Stimulated activated CD4-positive, alpha-beta T cell treated with anti-CD3 and anti-CD28 coated beads, Interleukin-12 subunit alpha, Interleukin-12 subunit beta, amount 100 ng/mL, for 4 hours (primary cell): ENCODE data around the gene SARDH.

Experiments
- DNase-seq: peaks from one replicate; pipeline ENCODE4 v3.0.0-alpha.2; 2020

The SARDH gene

GRCh38 chr9:133701321-133701980, 36.7 kb downstream of the SARDH start:
- DNase-seq = peak; percentile 50

GRCh38 chr9:133700819-133701320, 37.3 kb downstream of the SARDH start:
- DNase-seq = no peak

- no peak for DNase-seq
Measured at GRCh38 chr9:133699546-133699945, 38.6 kb downstream of the SARDH start.

DNA sequence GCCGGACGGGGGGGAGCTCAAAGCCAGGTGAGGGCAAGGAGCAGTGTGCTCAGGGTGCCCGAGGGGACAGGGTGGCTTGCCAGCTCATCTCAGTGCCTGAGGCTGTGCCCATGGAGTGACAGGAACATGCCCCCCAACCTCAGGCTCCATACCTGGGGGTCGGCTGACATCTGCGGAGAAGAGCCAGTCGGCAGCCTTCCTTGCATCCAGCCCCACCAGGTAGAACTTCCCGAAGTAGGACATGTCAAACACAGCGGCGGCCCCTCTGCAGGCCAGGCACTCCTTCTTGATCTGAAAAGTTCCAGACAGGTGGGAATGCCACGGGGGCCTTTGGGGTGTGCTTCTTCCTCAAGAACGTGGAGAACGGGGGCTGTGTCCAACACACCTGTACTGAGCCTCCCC, 42.1 kb downstream of the SARDH start:
- no peak for DNase-seq

- DNase-seq = no peak
Measured at GRCh38 chr9:133694686-133695085, 43.5 kb downstream of the SARDH start.

- DNase-seq = no peak
Measured at GRCh38 chr9:133693703-133694529, 44.2 kb downstream of the SARDH start.

DNA sequence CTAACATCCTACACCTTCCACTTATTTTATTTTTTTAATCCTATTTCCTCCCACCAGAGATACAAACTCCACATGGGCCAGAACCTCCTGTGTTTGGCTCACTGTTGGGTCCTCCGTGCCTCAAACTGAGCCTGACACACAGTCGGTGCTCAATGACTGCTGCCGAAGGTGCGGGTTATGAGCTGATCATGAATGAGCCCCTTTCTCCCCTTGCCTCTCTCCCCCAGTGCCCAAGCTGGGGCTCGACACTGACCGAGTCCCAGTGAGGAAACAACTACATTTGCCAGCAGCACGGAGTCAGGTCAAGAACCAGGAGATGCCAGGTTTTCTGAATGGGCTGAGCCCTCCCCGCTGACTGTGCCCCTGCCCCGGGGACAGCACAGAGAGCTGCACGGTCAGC, 45.0 kb downstream of the SARDH start:
- DNase-seq = no peak

- DNase-seq = no peak
Measured at GRCh38 chr9:133692364-133692985, 45.7 kb downstream of the SARDH start.

GRCh38 chr9:133691626-133692363, 46.4 kb downstream of the SARDH start:
- DNase-seq = no peak

DNA sequence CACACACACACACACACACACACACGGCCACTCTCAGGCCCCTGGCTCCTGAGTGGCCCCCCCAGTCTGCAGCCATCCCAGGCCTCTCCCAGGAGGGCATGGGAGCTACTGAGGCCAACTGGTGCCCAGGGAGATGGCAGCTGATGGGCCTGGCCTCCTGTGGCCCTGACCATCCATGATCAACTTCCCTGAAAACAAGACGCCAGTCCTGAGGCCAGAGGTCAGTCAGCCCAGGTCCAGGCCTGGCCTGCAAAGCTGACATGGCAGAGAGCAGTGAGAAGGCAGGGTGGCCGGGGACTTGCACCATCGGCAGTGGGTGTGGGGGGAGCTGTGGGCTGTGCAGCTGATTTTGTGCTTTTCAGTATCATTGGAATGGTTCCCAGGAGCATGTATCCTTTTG, 47.0 kb downstream of the SARDH start:
- DNase-seq = no peak

- no peak for DNase-seq
Measured at GRCh38 chr9:133690081-133690561, 48.0 kb downstream of the SARDH start.

GRCh38 chr9:133689151-133689763, 48.9 kb downstream of the SARDH start:
- DNase-seq = no peak

GRCh38 chr9:133687856-133688761, 50.0 kb downstream of the SARDH start:
- DNase-seq = no peak

- DNase-seq = no peak
Measured at GRCh38 chr9:133686642-133687575, 51.2 kb downstream of the SARDH start.

GRCh38 chr9:133685653-133686609, 52.2 kb downstream of the SARDH start:
- DNase-seq = no peak

DNA sequence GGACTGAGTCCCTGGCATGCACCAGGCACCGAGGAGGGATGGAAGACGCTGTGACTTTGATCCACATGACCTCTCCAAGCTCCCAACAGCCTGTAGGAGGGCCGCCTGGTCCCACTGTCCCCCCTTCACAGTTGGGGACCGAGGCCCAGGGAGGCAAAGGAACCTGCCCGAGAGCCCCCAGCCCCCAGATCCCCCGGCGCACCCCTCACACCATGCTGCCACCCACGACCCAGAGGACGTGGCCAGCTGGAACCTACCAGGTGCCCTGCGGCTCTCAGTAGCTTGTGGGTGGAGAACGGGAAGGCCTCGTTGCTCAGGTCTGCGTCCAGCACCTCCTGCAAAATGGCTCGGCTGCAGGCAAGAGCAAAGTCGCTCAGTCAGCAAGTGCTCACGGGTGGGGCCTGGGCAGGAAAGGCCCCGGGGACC, 53.2 kb downstream of the SARDH start:
- DNase-seq = no peak

- DNase-seq = no peak
Measured at GRCh38 chr9:133684121-133684935, 53.8 kb downstream of the SARDH start.

DNA sequence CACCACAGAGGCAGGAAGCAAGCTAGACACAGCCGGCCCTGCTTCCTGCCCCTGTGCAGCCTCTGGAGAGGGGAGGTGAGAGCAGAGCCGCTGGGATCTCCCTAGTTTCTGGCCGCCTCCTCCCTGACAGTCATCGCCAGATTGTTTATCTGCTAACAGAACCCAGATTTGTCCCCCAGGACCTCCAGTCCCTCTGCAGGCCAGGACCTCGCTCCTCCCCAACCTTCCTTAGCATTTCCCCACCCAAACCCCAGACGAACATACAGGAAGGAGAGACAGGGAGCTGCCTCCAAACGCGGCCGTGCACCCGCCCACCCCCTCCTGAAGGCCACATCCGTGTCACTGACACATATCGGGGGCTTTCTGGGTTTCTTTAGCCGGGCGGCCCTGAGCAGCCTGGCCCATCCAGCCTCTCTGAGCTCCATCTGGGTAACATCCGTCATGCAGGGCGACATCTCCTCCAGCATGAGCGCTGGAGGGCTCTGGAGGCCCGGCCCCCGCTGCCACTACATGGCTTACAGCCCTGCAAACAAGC, 54.5 kb downstream of the SARDH start:
- DNase-seq = peak; percentile 38
